ENCODE data around the gene ZSWIM5. TPM values are rescaled to one million over a fixed set of nuclear protein-coding genes. Genes with fewer than 3 reads are reported as not detected.
"Not testable (repeated sequence)": the region's sequence is repeated elsewhere in the genome, so short reads cannot be mapped to it uniquely, and the experiment has no call there.

Gene ZSWIM5
- total and polyA plus RNA-seq, 4 donors, result 0.67 to 2.9 (median 1.3) TPM

- not testable (repeated sequence) for H3K27ac ChIP-seq (ENCODE audit: low read depth in 1 of 2, low read length in 2 of 2); H3K9me3 ChIP-seq (ENCODE audit: control insufficient read depth in 4 of 4, low read length in 3 of 4); H3K27me3 ChIP-seq (ENCODE audit: control insufficient read depth in 4 of 4, insufficient read depth in 4 of 4, low read length in 3 of 4); H3K36me3 ChIP-seq (ENCODE audit: control insufficient read depth in 4 of 4, insufficient read depth in 3 of 4, low read depth in 1 of 4, low read length in 3 of 4); H3K4me3 ChIP-seq (ENCODE audit: low read depth in 1 of 3, low read length in 3 of 3); H3K9ac ChIP-seq (ENCODE audit: low read depth in 1 of 2, low read length in 2 of 2); H3K4me1 ChIP-seq (ENCODE audit: control insufficient read depth in 4 of 4, insufficient read depth in 4 of 4, low read length in 3 of 4); DNase-seq (ENCODE audit: low spot score)
- WGBS, result 95% methylated on average over 3 of the region's 3 CpGs
These were observed 43.3 kb downstream of the ZSWIM5 start for GRCh38 chr1:45163111-45163510.

GRCh38 chr1:45162041-45163035 lies 44.1 kb downstream of the ZSWIM5 start:
- H3K4me1 ChIP-seq (ENCODE audit: control insufficient read depth in 4 of 4, insufficient read depth in 4 of 4, low read length in 3 of 4); H3K9ac ChIP-seq (ENCODE audit: low read depth in 1 of 2, low read length in 2 of 2); DNase-seq (ENCODE audit: low spot score); H3K27me3 ChIP-seq (ENCODE audit: control insufficient read depth in 4 of 4, insufficient read depth in 4 of 4, low read length in 3 of 4); H3K4me3 ChIP-seq (ENCODE audit: low read depth in 1 of 3, low read length in 3 of 3); H3K27ac ChIP-seq (ENCODE audit: low read depth in 1 of 2, low read length in 2 of 2); H3K9me3 ChIP-seq (ENCODE audit: control insufficient read depth in 4 of 4, low read length in 3 of 4); H3K36me3 ChIP-seq (ENCODE audit: control insufficient read depth in 4 of 4, insufficient read depth in 3 of 4, low read depth in 1 of 4, low read length in 3 of 4): not testable (repeated sequence)
- 85% methylated on average over 14 of the region's 14 CpGs for WGBS

- Histone ChIP-seq H3K27me3 (ENCODE audit: control insufficient read depth in 4 of 4, insufficient read depth in 4 of 4, low read length in 3 of 4) (no peaks in the 10 kb centered on the region), H3K9me3 (ENCODE audit: control insufficient read depth in 4 of 4, low read length in 3 of 4) (no peaks in the 10 kb centered on the region), H3K4me1 (ENCODE audit: control insufficient read depth in 4 of 4, insufficient read depth in 4 of 4, low read length in 3 of 4) (no peaks in the 10 kb centered on the region), H3K9ac (ENCODE audit: low read depth in 1 of 2, low read length in 2 of 2) (no peak overlapping the region), H3K27ac (ENCODE audit: low read depth in 1 of 2, low read length in 2 of 2) (no peak overlapping the region), H3K36me3 (ENCODE audit: control insufficient read depth in 4 of 4, insufficient read depth in 3 of 4, low read depth in 1 of 4, low read length in 3 of 4) (no peaks in the 10 kb centered on the region), H3K4me3 (ENCODE audit: low read depth in 1 of 3, low read length in 3 of 3) (no peak overlapping the region)
- no peak for DNase-seq (ENCODE audit: low spot score)
- TF ChIP-seq HNF4G (IDR thresholded peaks at IDR 0.05) (no peak), JUND (IDR thresholded peaks at IDR 0.05) (no peak), CTCF (IDR thresholded peaks at IDR 0.05; ENCODE audit: low read depth, low read length, missing input control) (no peak), RXRA (IDR thresholded peaks at IDR 0.05) (no peak), TAF1 (conservative IDR thresholded peaks at IDR 0.05) (no peak), GABPA (IDR thresholded peaks at IDR 0.05 in 1 of 2, conservative IDR thresholded peaks at IDR 0.05 in 1 of 2) (no peak), SP1 (IDR thresholded peaks at IDR 0.05) (no peak), FOXA1 (IDR thresholded peaks at IDR 0.05) (no peak), REST (IDR thresholded peaks at IDR 0.05) (no peak), RAD21 (IDR thresholded peaks at IDR 0.05) (no peak), YY1 (IDR thresholded peaks at IDR 0.05) (no peak), FOXA2 (IDR thresholded peaks at IDR 0.05) (no peak), EGR1 (IDR thresholded peaks at IDR 0.05; ENCODE audit: low read depth in 2 of 2) (no peak)
- TF ChIP-seq, protein P1, sequence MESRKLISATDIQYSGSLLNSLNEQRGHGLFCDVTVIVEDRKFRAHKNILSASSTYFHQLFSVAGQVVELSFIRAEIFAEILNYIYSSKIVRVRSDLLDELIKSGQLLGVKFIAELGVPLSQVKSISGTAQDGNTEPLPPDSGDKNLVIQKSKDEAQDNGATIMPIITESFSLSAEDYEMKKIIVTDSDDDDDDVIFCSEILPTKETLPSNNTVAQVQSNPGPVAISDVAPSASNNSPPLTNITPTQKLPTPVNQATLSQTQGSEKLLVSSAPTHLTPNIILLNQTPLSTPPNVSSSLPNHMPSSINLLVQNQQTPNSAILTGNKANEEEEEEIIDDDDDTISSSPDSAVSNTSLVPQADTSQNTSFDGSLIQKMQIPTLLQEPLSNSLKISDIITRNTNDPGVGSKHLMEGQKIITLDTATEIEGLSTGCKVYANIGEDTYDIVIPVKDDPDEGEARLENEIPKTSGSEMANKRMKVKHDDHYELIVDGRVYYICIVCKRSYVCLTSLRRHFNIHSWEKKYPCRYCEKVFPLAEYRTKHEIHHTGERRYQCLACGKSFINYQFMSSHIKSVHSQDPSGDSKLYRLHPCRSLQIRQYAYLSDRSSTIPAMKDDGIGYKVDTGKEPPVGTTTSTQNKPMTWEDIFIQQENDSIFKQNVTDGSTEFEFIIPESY (IDR thresholded peaks at IDR 0.05), result no peak
- TF ChIP-seq, protein P2, sequence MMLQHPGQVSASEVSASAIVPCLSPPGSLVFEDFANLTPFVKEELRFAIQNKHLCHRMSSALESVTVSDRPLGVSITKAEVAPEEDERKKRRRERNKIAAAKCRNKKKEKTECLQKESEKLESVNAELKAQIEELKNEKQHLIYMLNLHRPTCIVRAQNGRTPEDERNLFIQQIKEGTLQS (IDR thresholded peaks at IDR 0.05), result no peak
These were observed 50.4 kb downstream of the ZSWIM5 start for GRCh38 chr1:45155957-45156356.

All from liver (tissue), 9 donors.